OCI-LY1 (cell line): ENCODE data around the gene ST7L.

Experiments used
- H2AFZ ChIP-seq: fragments of 200-600 bp; sonication (generic), shearing (Covaris generic); 2 replicates; pipeline ENCODE4 v1.6.0; 2014; ENCODE audit warnings: antibody characterized with exemption, mild to moderate bottlenecking, low read length
- H3F3A ChIP-seq: fragments of 200-600 bp; sonication (generic), shearing (Covaris generic); 2 replicates; pipeline ENCODE4 v1.6.0; 2014; ENCODE audit warnings: mild to moderate bottlenecking, antibody characterized with exemption, low read length, moderate library complexity; ENCODE audit not compliant: insufficient read depth
- H3K27ac ChIP-seq: fragments of 200-600 bp; sonication (generic); 2 replicates; pipeline ENCODE4 v1.5.1; 2014; ENCODE audit warnings: low read length, mixed run types, mild to moderate bottlenecking, low read depth; ENCODE audit not compliant: poor library complexity, severe bottlenecking
- H3K27me3 ChIP-seq: fragments of 200-600 bp; sonication (generic); 2 replicates; pipeline ENCODE4 v1.6.0; 2014; ENCODE audit warnings: antibody characterized with exemption, mild to moderate bottlenecking, low read length, moderate library complexity; ENCODE audit not compliant: insufficient read depth
- H3K36me3 ChIP-seq: fragments of 200-600 bp; sonication (generic); 2 replicates; pipeline ENCODE4 v1.6.1; 2014; ENCODE audit warnings: mild to moderate bottlenecking, antibody characterized with exemption, low read length, moderate library complexity, mixed read lengths; ENCODE audit not compliant: insufficient read depth
- H3K4me1 ChIP-seq: fragments of 200-600 bp; sonication (generic); 2 replicates; pipeline ENCODE4 v1.5.1; 2014; ENCODE audit warnings: mild to moderate bottlenecking, low read length, moderate library complexity; ENCODE audit not compliant: insufficient read depth, severe bottlenecking
- H3K4me2 ChIP-seq: fragments of 200-600 bp; sonication (generic), shearing (Covaris generic); 2 replicates; pipeline ENCODE4 v1.6.1; 2014; ENCODE audit warnings: low read length
- H3K4me3 ChIP-seq: fragments of 200-600 bp; sonication (generic); 2 replicates; pipeline ENCODE4 v1.5.1; 2014; ENCODE audit warnings: low read length, low read depth, mild to moderate bottlenecking, mixed read lengths; ENCODE audit not compliant: poor library complexity, severe bottlenecking
- H3K79me2 ChIP-seq: fragments of 200-600 bp; shearing (Covaris generic); 2 replicates; pipeline ENCODE4 v1.6.1; 2016; ENCODE audit warnings: mixed run types, low read length, mixed read lengths; ENCODE audit not compliant: insufficient read depth
- H3K9ac ChIP-seq: fragments of 200-600 bp; sonication (generic), shearing (Covaris generic); 2 replicates; pipeline ENCODE4 v1.6.1; 2014; ENCODE audit warnings: mild to moderate bottlenecking, low read length, mixed read lengths
- H3K9me2 ChIP-seq: fragments of 200-600 bp; sonication (generic), shearing (Covaris generic); 2 replicates; pipeline ENCODE4 v1.6.1; 2014; ENCODE audit warnings: low read depth, mild to moderate bottlenecking, low read length, mixed read lengths
- H3K9me3 ChIP-seq: fragments of 200-600 bp; shearing (Covaris generic); 2 replicates; pipeline ENCODE4 v1.6.1; 2014; ENCODE audit warnings: low read length, mixed read lengths
- H4K20me1 ChIP-seq: fragments of 200-600 bp; sonication (generic), shearing (Covaris generic); 2 replicates; pipeline ENCODE4 v1.6.0; 2016; ENCODE audit warnings: mild to moderate bottlenecking, low read length; ENCODE audit not compliant: insufficient read depth
- EZH2 ChIP-seq: fragments of 200-600 bp; sonication (generic), shearing (Covaris generic); IDR thresholded peaks from 2 replicates; pipeline ENCODE4 v1.8.0; 2017; ENCODE audit warnings: borderline replicate concordance, mixed run types, mild to moderate bottlenecking, antibody characterized with exemption, low read length, moderate library complexity, mixed read lengths
- TF ChIP-seq, protein P1 (sequence below): fragments of 200-600 bp; sonication (generic), shearing (Covaris generic); IDR thresholded peaks from 2 replicates; pipeline ENCODE4 v1.5.1; 2017; ENCODE audit warnings: mild to moderate bottlenecking, antibody characterized with exemption, low read length, moderate library complexity, mixed read lengths

ST7L gene

DNA sequence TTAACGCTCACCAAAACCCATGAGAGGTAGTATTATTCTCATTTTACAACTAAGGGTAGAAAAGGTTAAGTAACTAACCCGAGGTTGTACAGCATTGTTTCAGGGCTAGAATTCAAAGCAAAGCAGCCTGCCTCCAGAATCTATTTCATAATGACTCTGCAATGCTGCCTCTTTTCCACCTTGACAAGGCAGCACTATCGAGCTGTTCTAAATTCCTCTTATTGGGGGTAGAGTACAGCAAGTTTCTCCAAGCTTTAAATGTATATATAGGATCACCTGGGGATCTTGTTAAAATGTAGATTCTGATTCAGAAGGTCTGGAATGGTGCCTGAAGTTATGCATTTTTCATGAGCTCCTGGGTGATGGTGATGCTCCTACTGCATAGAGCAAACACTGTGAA, 80.1 kb downstream of the ST7L start:
- Histone ChIP-seq H3K9ac (no peak overlapping the region), H3K9me3 (no peaks in the 10 kb centered on the region), H3F3A (no peaks in the 10 kb centered on the region), H3K9me2 (no peaks in the 10 kb centered on the region), H3K36me3 (no peaks in the 10 kb centered on the region), H3K4me1 (no peaks in the 10 kb centered on the region), H3K27ac (no peak overlapping the region), H3K4me2 (no peak overlapping the region), H4K20me1 (no peaks in the 10 kb centered on the region), H2AFZ (no peak overlapping the region), H3K79me2 (no peaks in the 10 kb centered on the region), H3K27me3 (no peaks in the 10 kb centered on the region), H3K4me3 (no peak overlapping the region)
- TF ChIP-seq, protein P1, sequence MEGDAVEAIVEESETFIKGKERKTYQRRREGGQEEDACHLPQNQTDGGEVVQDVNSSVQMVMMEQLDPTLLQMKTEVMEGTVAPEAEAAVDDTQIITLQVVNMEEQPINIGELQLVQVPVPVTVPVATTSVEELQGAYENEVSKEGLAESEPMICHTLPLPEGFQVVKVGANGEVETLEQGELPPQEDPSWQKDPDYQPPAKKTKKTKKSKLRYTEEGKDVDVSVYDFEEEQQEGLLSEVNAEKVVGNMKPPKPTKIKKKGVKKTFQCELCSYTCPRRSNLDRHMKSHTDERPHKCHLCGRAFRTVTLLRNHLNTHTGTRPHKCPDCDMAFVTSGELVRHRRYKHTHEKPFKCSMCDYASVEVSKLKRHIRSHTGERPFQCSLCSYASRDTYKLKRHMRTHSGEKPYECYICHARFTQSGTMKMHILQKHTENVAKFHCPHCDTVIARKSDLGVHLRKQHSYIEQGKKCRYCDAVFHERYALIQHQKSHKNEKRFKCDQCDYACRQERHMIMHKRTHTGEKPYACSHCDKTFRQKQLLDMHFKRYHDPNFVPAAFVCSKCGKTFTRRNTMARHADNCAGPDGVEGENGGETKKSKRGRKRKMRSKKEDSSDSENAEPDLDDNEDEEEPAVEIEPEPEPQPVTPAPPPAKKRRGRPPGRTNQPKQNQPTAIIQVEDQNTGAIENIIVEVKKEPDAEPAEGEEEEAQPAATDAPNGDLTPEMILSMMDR, result no peak
- no peak for TF ChIP-seq EZH2

DNA sequence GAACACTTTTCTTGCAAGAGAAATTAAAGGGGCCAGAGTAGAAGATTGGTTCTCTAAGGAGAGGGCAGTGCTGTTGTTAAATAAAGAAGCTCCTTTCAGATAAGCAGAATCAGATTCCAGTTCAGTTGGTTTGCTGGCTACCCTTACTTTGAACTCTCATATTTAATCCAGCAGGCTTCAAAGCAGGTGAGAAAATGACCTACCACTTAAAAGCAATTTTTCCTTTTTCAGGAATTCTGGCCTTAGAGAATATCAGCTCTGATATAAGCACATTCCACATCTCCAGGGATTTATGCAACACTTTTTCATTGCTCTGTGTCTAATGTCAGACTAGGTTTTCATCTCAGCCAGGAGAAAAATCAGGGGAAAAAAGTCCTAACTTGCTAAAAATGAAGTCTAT, 81.5 kb downstream of the ST7L start:
- TF ChIP-seq EZH2, result no peak
- TF ChIP-seq, protein P1, result no peak
- Histone ChIP-seq H3K27me3 (no peaks in the 10 kb centered on the region), H3F3A (no peaks in the 10 kb centered on the region), H2AFZ (no peak overlapping the region), H3K27ac (no peak overlapping the region), H3K4me2 (no peak overlapping the region), H3K36me3 (no peaks in the 10 kb centered on the region), H3K79me2 (no peaks in the 10 kb centered on the region), H4K20me1 (no peaks in the 10 kb centered on the region), H3K9ac (no peak overlapping the region), H3K4me3 (no peak overlapping the region), H3K9me3 (no peaks in the 10 kb centered on the region), H3K9me2 (no peaks in the 10 kb centered on the region), H3K4me1 (no peaks in the 10 kb centered on the region)

DNA sequence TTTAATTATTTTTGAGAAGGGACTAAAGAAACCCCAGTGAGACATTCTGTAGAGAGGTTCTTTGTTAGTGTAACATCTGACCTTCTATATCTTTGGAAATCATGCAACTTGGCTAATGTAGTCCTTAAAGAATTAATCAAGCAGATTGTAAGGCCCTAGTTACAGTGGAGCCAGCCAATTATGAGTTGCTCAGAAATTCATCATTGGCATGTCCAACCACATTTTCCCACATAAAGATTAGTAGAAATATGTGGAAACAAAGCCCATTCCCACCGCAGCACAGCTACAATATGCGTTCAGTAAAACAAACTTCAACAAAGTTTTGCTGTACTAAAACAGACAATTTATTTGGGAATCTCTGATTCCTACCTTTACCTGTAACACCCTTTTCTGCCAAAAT, 82.4 kb downstream of the ST7L start:
- Histone ChIP-seq H3K36me3 (no peaks in the 10 kb centered on the region), H3K4me1 (no peaks in the 10 kb centered on the region), H3K79me2 (no peaks in the 10 kb centered on the region), H3K27me3 (no peaks in the 10 kb centered on the region), H3K27ac (no peak overlapping the region), H2AFZ (no peak overlapping the region), H3F3A (no peaks in the 10 kb centered on the region), H3K4me3 (no peak overlapping the region), H3K9me2 (no peaks in the 10 kb centered on the region), H4K20me1 (no peaks in the 10 kb centered on the region), H3K4me2 (no peak overlapping the region), H3K9ac (no peak overlapping the region), H3K9me3 (no peaks in the 10 kb centered on the region)
- no peak for TF ChIP-seq EZH2
- TF ChIP-seq, protein P1, result no peak
